AG09319 (cell line): ENCODE results near the gene GLI2.

Experiments
- DNase-seq: peaks from one replicate; pipeline ENCODE4 v3.0.0-alpha.2; 2010; ENCODE audit warnings: low read depth; ENCODE audit errors: extremely low read depth
- CTCF ChIP-seq: IDR thresholded peaks from 2 replicates; pipeline ENCODE4 v1.5.1; 2011; ENCODE audit warnings: low read depth, mild to moderate bottlenecking, inconsistent platforms, low read length, moderate library complexity

GLI2 gene

GRCh38 chr2:120731175-120731574 lies 4.5 kb upstream of the GLI2 start:
- TF ChIP-seq CTCF = no peak
- no peak for DNase-seq

- DNase-seq = no peak
- TF ChIP-seq CTCF = no peak
These were observed 3.0 kb upstream of the GLI2 start for GRCh38 chr2:120732506-120733237.

- no peak for TF ChIP-seq CTCF
- no peak for DNase-seq
These were observed 2.3 kb upstream of the GLI2 start for GRCh38 chr2:120733238-120733932.

- no peak for DNase-seq
- TF ChIP-seq CTCF = no peak
These were observed 577 bp upstream of the GLI2 start for GRCh38 chr2:120734930-120735651.

- DNase-seq = no peak
These were observed 545 bp downstream of the GLI2 start for GRCh38 chr2:120736202-120736623.

GRCh38 chr2:120736624-120737339 lies 1.1 kb downstream of the GLI2 start:
- peak; percentile 80 for DNase-seq
- TF ChIP-seq CTCF = no peak

More at GRCh38 chr2:120736202-120736623, 545 bp downstream of the GLI2 start:
- no peak for TF ChIP-seq CTCF
